ENCODE results near the gene REST. TPM values are rescaled to one million over a fixed set of nuclear protein-coding genes. Genes with fewer than 3 reads are reported as not detected.

The REST gene
- total and polyA plus RNA-seq, 9 of the 15 experiments (the other 6 are each of a cell fraction or from before 2014, with no cell fraction given), result 2.9 to 24.0 (median 19.2) TPM

DNA sequence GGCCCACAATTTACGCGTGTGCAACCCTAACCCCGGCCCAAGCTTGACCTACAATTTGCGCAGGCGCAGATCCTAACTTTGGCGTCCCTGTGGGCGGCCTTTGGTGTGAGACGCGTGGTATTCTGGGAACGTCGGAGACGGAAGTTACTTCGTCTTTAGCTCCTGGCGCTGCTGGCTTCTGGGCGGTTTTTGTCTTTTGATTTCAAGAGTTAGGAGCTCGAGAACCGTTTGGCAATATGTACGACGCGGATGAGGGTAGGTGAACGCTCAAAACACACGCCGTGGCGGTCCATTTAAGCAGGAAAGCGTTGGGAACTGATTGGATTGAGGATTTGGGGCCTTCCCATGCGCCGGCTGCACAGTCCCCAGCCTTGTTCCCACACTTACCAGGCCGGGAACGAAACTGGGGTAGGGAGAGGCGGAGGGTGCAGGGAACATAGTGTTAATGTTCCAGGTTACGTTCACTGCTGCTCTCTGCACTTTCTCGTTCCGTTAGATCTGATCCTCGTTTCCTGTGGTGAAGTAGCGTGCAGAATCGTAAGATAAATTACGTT, 71.1 kb downstream of the REST start, which contains the start of gene POLR2B (continued):
- TF ChIP-seq CGGBP1 (CRISPR knock-in tag; IDR thresholded peaks at IDR 0.05), result no peak
- TF ChIP-seq POLR2G (IDR thresholded peaks at IDR 0.05; ENCODE audit: low read depth, low read length), result peak; percentile 90
- TF ChIP-seq THAP12 (CRISPR knock-in tag; IDR thresholded peaks at IDR 0.05), result peak; percentile 55; the same call in 1 of the 2 replicates
- no peak for TF ChIP-seq RUNX1 (IDR thresholded peaks at IDR 0.05; ENCODE audit: low read depth)
- TF ChIP-seq RBM14 (IDR thresholded peaks at IDR 0.05; ENCODE audit: borderline replicate concordance, insufficient read depth, low read depth, low read length), result no peak
- TF ChIP-seq PCBP1 (IDR thresholded peaks at IDR 0.05; ENCODE audit: low read depth, low read length, poor library complexity, severe bottlenecking), result no peak
- peak; percentile 41; the same call in 1 of the 2 replicates for TF ChIP-seq HDAC2 (IDR thresholded peaks at IDR 0.05)
- TF ChIP-seq, protein P1, sequence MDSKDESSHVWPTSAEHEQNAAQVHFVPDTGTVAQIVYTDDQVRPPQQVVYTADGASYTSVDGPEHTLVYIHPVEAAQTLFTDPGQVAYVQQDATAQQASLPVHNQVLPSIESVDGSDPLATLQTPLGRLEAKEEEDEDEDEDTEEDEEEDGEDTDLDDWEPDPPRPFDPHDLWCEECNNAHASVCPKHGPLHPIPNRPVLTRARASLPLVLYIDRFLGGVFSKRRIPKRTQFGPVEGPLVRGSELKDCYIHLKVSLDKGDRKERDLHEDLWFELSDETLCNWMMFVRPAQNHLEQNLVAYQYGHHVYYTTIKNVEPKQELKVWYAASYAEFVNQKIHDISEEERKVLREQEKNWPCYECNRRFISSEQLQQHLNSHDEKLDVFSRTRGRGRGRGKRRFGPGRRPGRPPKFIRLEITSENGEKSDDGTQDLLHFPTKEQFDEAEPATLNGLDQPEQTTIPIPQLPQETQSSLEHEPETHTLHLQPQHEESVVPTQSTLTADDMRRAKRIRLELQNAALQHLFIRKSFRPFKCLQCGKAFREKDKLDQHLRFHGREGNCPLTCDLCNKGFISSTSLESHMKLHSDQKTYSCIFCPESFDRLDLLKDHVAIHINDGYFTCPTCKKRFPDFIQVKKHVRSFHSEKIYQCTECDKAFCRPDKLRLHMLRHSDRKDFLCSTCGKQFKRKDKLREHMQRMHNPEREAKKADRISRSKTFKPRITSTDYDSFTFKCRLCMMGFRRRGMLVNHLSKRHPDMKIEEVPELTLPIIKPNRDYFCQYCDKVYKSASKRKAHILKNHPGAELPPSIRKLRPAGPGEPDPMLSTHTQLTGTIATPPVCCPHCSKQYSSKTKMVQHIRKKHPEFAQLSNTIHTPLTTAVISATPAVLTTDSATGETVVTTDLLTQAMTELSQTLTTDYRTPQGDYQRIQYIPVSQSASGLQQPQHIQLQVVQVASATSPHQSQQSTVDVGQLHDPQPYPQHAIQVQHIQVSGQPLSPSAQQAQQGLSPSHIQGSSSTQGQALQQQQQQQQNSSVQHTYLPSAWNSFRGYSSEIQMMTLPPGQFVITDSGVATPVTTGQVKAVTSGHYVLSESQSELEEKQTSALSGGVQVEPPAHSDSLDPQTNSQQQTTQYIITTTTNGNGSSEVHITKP (IDR thresholded peaks at IDR 0.05; ENCODE audit: partially characterized antibody), result no peak
- no peak for TF ChIP-seq ZNF146 (CRISPR knock-in tag; IDR thresholded peaks at IDR 0.05; ENCODE audit: unreplicated experiment)
- no peak for TF ChIP-seq GTF2F1 (IDR thresholded peaks at IDR 0.05; ENCODE audit: low read depth, low read length)
- TF ChIP-seq, protein P2, sequence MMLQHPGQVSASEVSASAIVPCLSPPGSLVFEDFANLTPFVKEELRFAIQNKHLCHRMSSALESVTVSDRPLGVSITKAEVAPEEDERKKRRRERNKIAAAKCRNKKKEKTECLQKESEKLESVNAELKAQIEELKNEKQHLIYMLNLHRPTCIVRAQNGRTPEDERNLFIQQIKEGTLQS (IDR thresholded peaks at IDR 0.05), result no peak
- TF ChIP-seq, protein P2 (CRISPR knock-in tag; conservative IDR thresholded peaks at IDR 0.05), result no peak
- no peak for TF ChIP-seq ZNF280B (CRISPR knock-in tag; IDR thresholded peaks at IDR 0.05)
- TF ChIP-seq SNRNP70 (optimal IDR thresholded peaks at IDR 0.05; ENCODE audit: low read depth, low read length), result no peak
- no peak for TF ChIP-seq CTBP1 (IDR thresholded peaks at IDR 0.05; ENCODE audit: borderline replicate concordance)

Measured in K562 (cell line).